HUES6 (cell line): ENCODE results near the gene INTS11.

Source experiments
- H3K27ac ChIP-seq: 2 replicates; pipeline ENCODE4 v1.7.0; 2013; ENCODE audit warnings: low read depth, mild to moderate bottlenecking, low read length, inconsistent platforms
- H3K27me3 ChIP-seq: 2 replicates; pipeline ENCODE4 v1.6.1; 2013; ENCODE audit warnings: low read length; ENCODE audit not compliant: control insufficient read depth, insufficient read depth
- H3K36me3 ChIP-seq: 2 replicates; pipeline ENCODE4 v1.6.1; 2013; ENCODE audit warnings: low read length; ENCODE audit not compliant: control insufficient read depth, insufficient read depth
- H3K4me1 ChIP-seq: 2 replicates; pipeline ENCODE4 v1.6.1; 2013; ENCODE audit warnings: low read length; ENCODE audit not compliant: control insufficient read depth, insufficient read depth
- H3K4me3 ChIP-seq: 2 replicates; pipeline ENCODE4 v1.5.1; 2013; ENCODE audit warnings: low read depth, low read length
- H3K9ac ChIP-seq: one replicate; pipeline ENCODE4 v1.6.1; 2013; ENCODE audit warnings: mild to moderate bottlenecking, low read length
- H3K9me3 ChIP-seq: 2 replicates; pipeline ENCODE4 v1.6.1; 2013; ENCODE audit warnings: low read depth, low read length; ENCODE audit not compliant: control insufficient read depth, insufficient read depth

INTS11 gene

GRCh38 chr1:1333551-1334241 is 9.2 kb upstream of the INTS11 start:
- no peak overlapping the region for H3K4me3 ChIP-seq
- no peak overlapping the region for H3K9ac ChIP-seq
- H3K4me1 ChIP-seq: no peaks in the 10 kb centered on the region
- H3K27me3 ChIP-seq: no peaks in the 10 kb centered on the region
- no peak overlapping the region for H3K27ac ChIP-seq
- peaks cover 11% of the 10 kb centered on the region for H3K36me3 ChIP-seq
- H3K9me3 ChIP-seq: no peaks in the 10 kb centered on the region

DNA sequence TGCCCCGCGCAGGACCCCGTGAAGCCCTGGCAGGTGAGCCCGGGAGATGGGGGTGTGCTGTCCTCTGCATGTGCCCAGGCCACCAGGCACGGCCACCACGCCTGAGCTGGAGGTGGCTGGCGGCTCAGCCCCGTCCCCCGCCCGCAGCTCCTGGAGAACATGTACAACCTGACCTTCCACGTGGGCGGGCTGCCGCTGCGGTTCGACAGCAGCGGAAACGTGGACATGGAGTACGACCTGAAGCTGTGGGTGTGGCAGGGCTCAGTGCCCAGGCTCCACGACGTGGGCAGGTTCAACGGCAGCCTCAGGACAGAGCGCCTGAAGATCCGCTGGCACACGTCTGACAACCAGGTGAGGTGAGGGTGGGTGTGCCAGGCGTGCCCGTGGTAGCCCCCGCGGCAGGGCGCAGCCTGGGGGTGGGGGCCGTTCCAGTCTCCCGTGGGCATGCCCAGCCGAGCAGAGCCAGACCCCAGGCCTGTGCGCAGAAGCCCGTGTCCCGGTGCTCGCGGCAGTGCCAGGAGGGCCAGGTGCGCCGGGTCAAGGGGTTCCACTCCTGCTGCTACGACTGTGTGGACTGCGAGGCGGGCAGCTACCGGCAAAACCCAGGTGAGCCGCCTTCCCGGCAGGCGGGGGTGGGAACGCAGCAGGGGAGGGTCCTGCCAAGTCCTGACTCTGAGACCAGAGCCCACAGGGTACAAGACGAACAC is 8.5 kb upstream of the INTS11 start:
- Histone ChIP-seq H3K9ac (no peak overlapping the region), H3K27me3 (no peaks in the 10 kb centered on the region), H3K36me3 (peaks cover 5% of the 10 kb centered on the region; the same call in 1 of the 2 replicates), H3K27ac (no peak overlapping the region), H3K4me3 (no peak overlapping the region), H3K9me3 (no peaks in the 10 kb centered on the region), H3K4me1 (no peaks in the 10 kb centered on the region)

DNA sequence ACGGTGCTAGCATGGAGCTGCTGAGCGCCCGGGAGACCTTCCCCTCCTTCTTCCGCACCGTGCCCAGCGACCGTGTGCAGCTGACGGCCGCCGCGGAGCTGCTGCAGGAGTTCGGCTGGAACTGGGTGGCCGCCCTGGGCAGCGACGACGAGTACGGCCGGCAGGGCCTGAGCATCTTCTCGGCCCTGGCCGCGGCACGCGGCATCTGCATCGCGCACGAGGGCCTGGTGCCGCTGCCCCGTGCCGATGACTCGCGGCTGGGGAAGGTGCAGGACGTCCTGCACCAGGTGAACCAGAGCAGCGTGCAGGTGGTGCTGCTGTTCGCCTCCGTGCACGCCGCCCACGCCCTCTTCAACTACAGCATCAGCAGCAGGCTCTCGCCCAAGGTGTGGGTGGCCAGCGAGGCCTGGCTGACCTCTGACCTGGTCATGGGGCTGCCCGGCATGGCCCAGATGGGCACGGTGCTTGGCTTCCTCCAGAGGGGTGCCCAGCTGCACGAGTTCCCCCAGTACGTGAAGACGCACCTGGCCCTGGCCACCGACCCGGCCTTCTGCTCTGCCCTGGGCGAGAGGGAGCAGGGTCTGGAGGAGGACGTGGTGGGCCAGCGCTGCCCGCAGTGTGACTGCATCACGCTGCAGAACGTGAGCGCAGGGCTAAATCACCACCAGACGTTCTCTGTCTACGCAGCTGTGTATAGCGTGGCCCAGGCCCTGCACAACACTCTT is 7.7 kb upstream of the INTS11 start:
- H3K4me1 ChIP-seq: no peaks in the 10 kb centered on the region
- no peaks in the 10 kb centered on the region for H3K27me3 ChIP-seq
- peaks cover 10% of the 10 kb centered on the region; the same call in 1 of the 2 replicates for H3K36me3 ChIP-seq
- H3K27ac ChIP-seq: no peak overlapping the region
- no peak overlapping the region for H3K4me3 ChIP-seq
- no peaks in the 10 kb centered on the region for H3K9me3 ChIP-seq
- H3K9ac ChIP-seq: no peak overlapping the region

DNA sequence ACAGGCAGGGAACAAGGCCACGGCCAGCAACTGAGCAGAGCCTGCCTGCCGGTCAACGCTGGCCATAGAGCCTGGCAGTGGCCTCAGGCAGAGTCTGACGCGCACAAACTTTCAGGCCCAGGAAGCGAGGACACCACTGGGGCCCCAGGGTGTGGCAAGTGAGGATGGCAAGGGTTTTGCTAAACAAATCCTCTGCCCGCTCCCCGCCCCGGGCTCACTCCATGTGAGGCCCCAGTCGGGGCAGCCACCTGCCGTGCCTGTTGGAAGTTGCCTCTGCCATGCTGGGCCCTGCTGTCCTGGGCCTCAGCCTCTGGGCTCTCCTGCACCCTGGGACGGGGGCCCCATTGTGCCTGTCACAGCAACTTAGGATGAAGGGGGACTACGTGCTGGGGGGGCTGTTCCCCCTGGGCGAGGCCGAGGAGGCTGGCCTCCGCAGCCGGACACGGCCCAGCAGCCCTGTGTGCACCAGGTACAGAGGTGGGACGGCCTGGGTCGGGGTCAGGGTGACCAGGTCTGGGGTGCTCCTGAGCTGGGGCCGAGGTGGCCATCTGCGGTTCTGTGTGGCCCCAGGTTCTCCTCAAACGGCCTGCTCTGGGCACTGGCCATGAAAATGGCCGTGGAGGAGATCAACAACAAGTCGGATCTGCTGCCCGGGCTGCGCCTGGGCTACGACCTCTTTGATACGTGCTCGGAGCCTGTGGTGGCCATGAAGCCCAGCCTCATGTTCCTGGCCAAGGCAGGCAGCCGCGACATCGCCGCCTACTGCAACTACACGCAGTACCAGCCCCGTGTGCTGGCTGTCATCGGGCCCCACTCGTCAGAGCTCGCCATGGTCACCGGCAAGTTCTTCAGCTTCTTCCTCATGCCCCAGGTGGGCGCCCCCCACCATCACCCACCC is 6.9 kb upstream of the INTS11 start, which contains the start of gene TAS1R3:
TSS of gene TAS1R3 (plus strand) at position 213 of the 898 bp plus-strand sequence. CDS start at position 279, 66 bp downstream.
- peaks cover 10% of the 10 kb centered on the region; the same call in 1 of the 2 replicates for H3K36me3 ChIP-seq
- no peak within 1 kb of the TSS for H3K9ac ChIP-seq
- H3K9me3 ChIP-seq: no peaks in the 10 kb centered on the region
- no peak within 1 kb of the TSS for H3K27ac ChIP-seq
- H3K4me1 ChIP-seq: no peaks in the 10 kb centered on the region
- H3K27me3 ChIP-seq: no peaks in the 10 kb centered on the region
- H3K4me3 ChIP-seq: no peak within 1 kb of the TSS

DNA sequence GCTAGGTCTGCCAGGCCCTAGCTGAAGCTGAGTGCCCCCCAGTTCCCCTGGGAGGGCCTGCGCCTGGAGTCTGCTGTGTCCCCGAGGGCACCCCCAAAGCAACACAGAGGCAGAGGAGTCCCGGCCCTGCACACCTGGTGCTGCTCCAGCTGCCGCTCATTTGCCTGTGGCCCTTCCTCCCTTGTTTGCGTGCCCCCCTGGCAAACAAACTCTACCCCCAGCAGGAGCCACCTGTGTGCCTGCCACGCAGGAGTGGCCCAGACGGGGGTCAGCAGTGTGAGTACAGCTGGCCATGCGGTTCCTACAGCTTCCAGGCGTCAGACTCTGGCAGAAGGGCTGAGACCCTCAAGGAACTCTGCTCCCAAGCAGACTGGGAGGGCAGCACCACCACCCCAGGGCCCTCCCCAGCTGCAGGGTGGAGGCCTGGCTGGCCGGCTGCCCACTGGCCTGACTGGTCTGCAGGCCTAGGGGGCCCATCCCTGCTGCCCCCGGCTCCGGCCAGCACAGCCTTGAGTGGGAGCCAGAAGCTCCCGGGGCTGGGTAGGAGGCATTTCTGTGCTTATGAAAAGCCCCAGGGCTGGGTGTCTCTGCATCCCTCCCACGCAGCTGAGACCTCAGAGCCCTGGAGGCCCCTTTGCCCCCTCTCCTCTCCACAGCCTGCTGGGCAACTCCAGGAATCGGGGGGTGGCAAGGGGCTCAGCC is 6.1 kb upstream of the INTS11 start:
- H3K27me3 ChIP-seq: no peaks in the 10 kb centered on the region
- H3K4me3 ChIP-seq: no peak overlapping the region
- no peaks in the 10 kb centered on the region for H3K9me3 ChIP-seq
- H3K9ac ChIP-seq: no peak overlapping the region
- H3K27ac ChIP-seq: no peak overlapping the region
- no peaks in the 10 kb centered on the region for H3K4me1 ChIP-seq
- H3K36me3 ChIP-seq: peaks cover 10% of the 10 kb centered on the region; the same call in 1 of the 2 replicates

GRCh38 chr1:1329304-1330210 is 5.1 kb upstream of the INTS11 start:
- Histone ChIP-seq H3K4me3 (no peak overlapping the region), H3K9me3 (no peaks in the 10 kb centered on the region), H3K27ac (no peak overlapping the region), H3K36me3 (0 out of 2 replicates have a peak, but pooled peaks cover 5% of the 10 kb centered on the region), H3K9ac (no peak overlapping the region), H3K27me3 (no peaks in the 10 kb centered on the region), H3K4me1 (no peaks in the 10 kb centered on the region)

GRCh38 chr1:1328254-1328653 is 3.8 kb upstream of the INTS11 start:
- H3K9me3 ChIP-seq: no peaks in the 10 kb centered on the region
- H3K27me3 ChIP-seq: no peaks in the 10 kb centered on the region
- no peak overlapping the region for H3K9ac ChIP-seq
- no peak overlapping the region for H3K27ac ChIP-seq
- no peak overlapping the region for H3K4me3 ChIP-seq
- no peaks in the 10 kb centered on the region for H3K4me1 ChIP-seq
- H3K36me3 ChIP-seq: 0 out of 2 replicates have a peak, but pooled peaks cover 5% of the 10 kb centered on the region

GRCh38 chr1:1327291-1327690 is 2.8 kb upstream of the INTS11 start:
- no peak overlapping the region for H3K4me3 ChIP-seq
- H3K9me3 ChIP-seq: no peaks in the 10 kb centered on the region
- no peak overlapping the region for H3K9ac ChIP-seq
- no peaks in the 10 kb centered on the region for H3K4me1 ChIP-seq
- no peaks in the 10 kb centered on the region for H3K27me3 ChIP-seq
- H3K36me3 ChIP-seq: peaks cover 5% of the 10 kb centered on the region; the same call in 1 of the 2 replicates
- H3K27ac ChIP-seq: no peak overlapping the region

DNA sequence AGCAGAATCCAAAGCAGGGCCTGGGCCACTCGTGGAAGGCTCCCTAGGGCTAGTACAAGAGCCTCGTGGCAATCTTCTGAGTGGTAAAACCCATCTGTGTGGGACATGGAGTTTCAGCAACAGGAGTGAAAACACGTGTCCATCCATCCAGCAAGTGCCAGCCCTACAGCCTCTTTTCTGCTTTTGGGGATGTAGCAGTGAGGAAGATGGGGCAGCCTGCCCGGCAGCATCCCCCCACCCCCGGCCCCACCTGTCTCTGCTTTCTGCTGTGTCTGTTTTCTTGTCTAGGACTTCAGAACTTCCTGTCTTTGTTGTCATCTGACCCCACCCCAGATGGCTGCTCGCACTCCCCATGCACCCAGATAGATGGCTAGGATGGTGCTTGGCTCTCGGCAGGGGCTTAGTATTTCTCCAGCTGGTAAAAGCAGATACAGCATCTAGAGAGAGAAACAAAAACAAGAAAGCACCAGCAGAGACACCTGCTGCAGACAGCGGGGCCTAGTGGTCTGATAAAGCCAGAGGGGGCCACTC is 1.7 kb upstream of the INTS11 start:
- Histone ChIP-seq H3K9ac (no peak overlapping the region), H3K4me3 (peak overlapping the region; percentile 99; the same call in 1 of the 2 replicates), H3K4me1 (no peaks in the 10 kb centered on the region)

More for the DNA sequence above, 1.7 kb upstream of the INTS11 start:
- no peak overlapping the region for H3K27ac ChIP-seq
- no peaks in the 10 kb centered on the region for H3K9me3 ChIP-seq
- no peaks in the 10 kb centered on the region for H3K27me3 ChIP-seq
- peaks cover 9% of the 10 kb centered on the region for H3K36me3 ChIP-seq
